Sigmoid colon (tissue), 7 donors: ENCODE data around the gene LCP1. TPM values are rescaled to one million over a fixed set of nuclear protein-coding genes. Genes with fewer than 3 reads are reported as not detected.
"Not testable (repeated sequence)": the region's sequence is repeated elsewhere in the genome, so short reads cannot be mapped to it uniquely, and the experiment has no call there.

ENCODE experiments used
- DNase-seq: peaks from one replicate; pipeline ENCODE4 v3.0.0-alpha.2; 2019
- H3K27ac ChIP-seq, 4 donors: fragments of 200-600 bp; sonication (generic); one replicate each; pipeline ENCODE4 v1.5.1; 2016 to 2019; ENCODE audit warnings: mild to moderate bottlenecking in 1 of 4
- H3K27me3 ChIP-seq, 3 donors: fragments of 200-600 bp; sonication (generic); one replicate each; pipeline ENCODE4 v1.5.1; 2019; ENCODE audit warnings: mild to moderate bottlenecking in 1 of 3
- H3K36me3 ChIP-seq, 4 donors: fragments of 200-600 bp; sonication (generic); one replicate each; pipeline ENCODE4 v1.5.1; 2016 to 2019
- H3K4me1 ChIP-seq, 4 donors: fragments of 200-600 bp; sonication (generic); one replicate each; pipeline ENCODE4 v1.5.1; 2017 to 2019
- H3K4me3 ChIP-seq, 4 donors: fragments of 200-600 bp; sonication (generic); one replicate each; pipeline ENCODE4 v1.5.1; 2017 to 2019; ENCODE audit warnings: mild to moderate bottlenecking in 2 of 4, moderate library complexity in 1 of 4
- H3K9me3 ChIP-seq, 4 donors: fragments of 200-600 bp in 3 of 4; sonication (generic) in 3 of 4; one replicate each; pipeline versions ENCODE4 v1.5.1 to v1.6.1; 2013 to 2019
- EP300 ChIP-seq, 4 donors: sonication (generic); formaldehyde crosslinking; IDR thresholded peaks; one replicate each; pipeline ENCODE4 v1.6.1; 2017; ENCODE audit warnings: antibody characterized with exemption in 4 of 4
- POLR2A ChIP-seq, 2 donors: fragments of 450-650 bp; IDR thresholded peaks; one replicate each; pipeline ENCODE4 v1.6.1; 2016; ENCODE audit warnings: antibody characterized with exemption in 2 of 2, mild to moderate bottlenecking in 2 of 2, moderate library complexity in 2 of 2
- POLR2AphosphoS5 ChIP-seq, 4 donors: sonication (generic); formaldehyde crosslinking; IDR thresholded peaks; one replicate each; pipeline ENCODE4 v1.6.1; 2017; ENCODE audit warnings: antibody characterized with exemption in 4 of 4
- WGBS, 2 donors: extraction: QIAGEN DNeasy Blood & Tissue Kit; methylation state at CpG; one replicate each; pipeline ENCODE4 v1.1.7; 2013; 5-methylcytosine and 5-hydroxymethylcytosine counted together
- intact Hi-C: fragments of 100-400 bp; cut with DNase I; formaldehyde crosslinking; loops from one replicate; pipeline ENCODE4 v1.15.1; 2023
- polyA plus RNA-seq, 3 donors: library from polyadenylated mRNA; stranded (reverse); fragments of 200-250 nt; gene quantifications; one replicate each; pipeline ENCODE4 v1.2.3, GENCODE V29; 2013
- total RNA-seq, 4 donors: library from RNA; depleted of rRNA; stranded (reverse); fragments of >200 nt; gene quantifications; one replicate each; pipeline ENCODE4 v1.1.0, GENCODE V29; 2016
- TF ChIP-seq, protein P1 (sequence below), 4 experiments: fragments of 450-650 bp in 3 of 4; fragments of 200-600 bp in 1 of 4; IDR thresholded peaks; one replicate each; pipeline ENCODE4 v1.5.1; 2016 to 2019; ENCODE audit warnings: antibody characterized with exemption in 4 of 4, mild to moderate bottlenecking in 3 of 4, moderate library complexity in 2 of 4
- donor health status: healthy with polysubstance abuse.
- donor health status: Bipolar disorder and iron deficiency.
- donor health status: healthy.

Gene LCP1
- total and polyA plus RNA-seq, 7 donors: 10.0 to 112 (median 27.4) TPM

GRCh38 chr13:46165485-46166223 is 16.3 kb downstream of the LCP1 start:
- H3K4me3 ChIP-seq: no peak overlapping the region
- no peaks in the 10 kb centered on the region for H3K27me3 ChIP-seq
- WGBS, 2 donors: 31 to 36% methylated on average over 5 of the region's 5 CpGs
- intact Hi-C loops: no loop called here
- no peak overlapping the region for H3K27ac ChIP-seq
- TF ChIP-seq EP300 (IDR thresholded peaks at IDR 0.05) (no peak), POLR2AphosphoS5 (IDR thresholded peaks at IDR 0.05) (no peak), POLR2A (IDR thresholded peaks at IDR 0.05) (no peak)
- TF ChIP-seq, protein P1, sequence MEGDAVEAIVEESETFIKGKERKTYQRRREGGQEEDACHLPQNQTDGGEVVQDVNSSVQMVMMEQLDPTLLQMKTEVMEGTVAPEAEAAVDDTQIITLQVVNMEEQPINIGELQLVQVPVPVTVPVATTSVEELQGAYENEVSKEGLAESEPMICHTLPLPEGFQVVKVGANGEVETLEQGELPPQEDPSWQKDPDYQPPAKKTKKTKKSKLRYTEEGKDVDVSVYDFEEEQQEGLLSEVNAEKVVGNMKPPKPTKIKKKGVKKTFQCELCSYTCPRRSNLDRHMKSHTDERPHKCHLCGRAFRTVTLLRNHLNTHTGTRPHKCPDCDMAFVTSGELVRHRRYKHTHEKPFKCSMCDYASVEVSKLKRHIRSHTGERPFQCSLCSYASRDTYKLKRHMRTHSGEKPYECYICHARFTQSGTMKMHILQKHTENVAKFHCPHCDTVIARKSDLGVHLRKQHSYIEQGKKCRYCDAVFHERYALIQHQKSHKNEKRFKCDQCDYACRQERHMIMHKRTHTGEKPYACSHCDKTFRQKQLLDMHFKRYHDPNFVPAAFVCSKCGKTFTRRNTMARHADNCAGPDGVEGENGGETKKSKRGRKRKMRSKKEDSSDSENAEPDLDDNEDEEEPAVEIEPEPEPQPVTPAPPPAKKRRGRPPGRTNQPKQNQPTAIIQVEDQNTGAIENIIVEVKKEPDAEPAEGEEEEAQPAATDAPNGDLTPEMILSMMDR (IDR thresholded peaks at IDR 0.05): no peak
- DNase-seq: no peak
- peaks cover 0 to 8% (median 3%) of the 10 kb centered on the region in 4 donors for H3K4me1 ChIP-seq
- H3K9me3 ChIP-seq: no peaks in the 10 kb centered on the region
- no peaks in the 10 kb centered on the region for H3K36me3 ChIP-seq

DNA sequence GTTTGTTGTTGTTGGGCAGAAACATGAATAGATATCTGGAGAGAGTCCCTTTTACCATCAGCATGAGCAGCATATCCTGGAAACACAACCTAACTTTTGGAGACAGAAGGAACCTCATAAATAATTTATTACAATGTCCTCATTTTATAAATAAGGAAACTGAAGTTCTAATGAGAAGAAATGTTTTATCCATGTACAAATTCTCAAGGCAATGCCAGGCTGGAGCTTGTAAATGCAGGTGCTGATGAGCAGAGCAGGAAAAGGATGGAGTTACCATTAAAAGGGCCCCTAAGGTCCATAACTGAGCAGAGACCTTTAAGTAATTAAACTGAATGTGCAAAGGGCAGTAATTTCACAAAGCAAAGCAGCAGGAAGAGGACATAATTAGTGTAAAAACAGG is 17.3 kb downstream of the LCP1 start:
- intact Hi-C loops: loop anchor here (5.0 kb wide), 1 partner anchor 652 kb away; no protein-coding TSS in a partner anchor
- Histone ChIP-seq H3K4me3 (no peak overlapping the region), H3K9me3 (no peaks in the 10 kb centered on the region), H3K4me1 (peaks cover 0 to 8% (median 3%) of the 10 kb centered on the region in 4 donors), H3K36me3 (no peaks in the 10 kb centered on the region), H3K27me3 (no peaks in the 10 kb centered on the region), H3K27ac (no peak overlapping the region)
- TF ChIP-seq POLR2A (IDR thresholded peaks at IDR 0.05) (no peak), EP300 (IDR thresholded peaks at IDR 0.05) (no peak), POLR2AphosphoS5 (IDR thresholded peaks at IDR 0.05) (no peak)
- TF ChIP-seq, protein P1 (IDR thresholded peaks at IDR 0.05): no peak
- no peak for DNase-seq

DNA sequence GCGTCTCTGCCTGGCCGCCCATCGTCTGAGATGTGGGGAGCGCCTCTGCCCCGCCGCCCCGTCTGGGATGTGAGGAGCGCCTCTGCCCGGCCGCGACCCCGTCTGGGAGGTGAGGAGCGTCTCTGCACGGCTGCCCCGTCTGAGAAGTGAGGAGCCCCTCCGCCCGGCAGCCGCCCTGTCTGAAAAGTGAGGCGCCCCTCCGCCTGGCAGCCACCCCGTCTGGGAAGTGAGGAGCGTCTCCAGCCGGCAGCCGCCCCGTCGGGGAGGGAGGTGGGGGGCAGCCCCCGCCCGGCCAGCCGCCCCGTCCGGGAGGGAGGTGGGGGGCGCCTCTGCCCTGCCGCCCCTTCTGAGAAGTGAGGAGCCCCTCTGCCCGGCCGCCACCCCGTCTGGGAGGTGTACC is 19.2 kb downstream of the LCP1 start:
- WGBS, 2 donors: 94 to 96% methylated on average over 36 of the region's 36 CpGs
- H3K27ac ChIP-seq, H3K36me3 ChIP-seq, H3K4me1 ChIP-seq, H3K9me3 ChIP-seq, DNase-seq, H3K27me3 ChIP-seq, H3K4me3 ChIP-seq: not testable (repeated sequence)
- intact Hi-C loops: loop anchor here (5.0 kb wide), 1 partner anchor 650 kb away; no protein-coding TSS in a partner anchor

GRCh38 chr13:46160471-46161066 is 21.4 kb downstream of the LCP1 start:
- WGBS, 2 donors: 12 to 19% methylated on average over 4 of the region's 4 CpGs
- no peaks in the 10 kb centered on the region for H3K4me1 ChIP-seq
- no peaks in the 10 kb centered on the region for H3K27me3 ChIP-seq
- intact Hi-C loops: loop anchor here (5.0 kb wide), 1 partner anchor 648 kb away; no protein-coding TSS in a partner anchor
- H3K36me3 ChIP-seq: no peaks in the 10 kb centered on the region
- TF ChIP-seq, protein P1 (IDR thresholded peaks at IDR 0.05): peak; percentile 19 to 70 (median 44)
- no peak for TF ChIP-seq EP300 (IDR thresholded peaks at IDR 0.05)
- no peak overlapping the region for H3K27ac ChIP-seq
- no peaks in the 10 kb centered on the region for H3K9me3 ChIP-seq
- H3K4me3 ChIP-seq: no peak overlapping the region
- no peak for DNase-seq

DNA sequence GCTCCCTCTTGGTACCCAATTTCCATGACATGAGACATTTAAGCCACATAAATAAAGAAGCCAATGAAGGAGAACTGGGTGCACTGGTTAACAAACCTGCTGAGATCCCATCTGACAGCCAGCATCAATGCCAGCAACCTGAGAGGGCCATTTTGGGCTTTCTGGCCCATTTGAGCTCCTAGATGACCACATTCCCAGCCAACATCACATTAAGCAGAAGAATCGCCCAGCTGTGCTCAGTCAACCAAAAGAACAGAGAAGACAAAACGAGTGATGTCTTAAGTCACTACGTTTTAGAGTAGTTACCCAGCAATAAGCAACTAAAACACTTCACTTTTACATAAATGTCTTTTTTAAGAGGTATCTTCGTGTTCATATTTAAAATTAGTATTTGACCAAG is 21.9 kb downstream of the LCP1 start:
- no peak for TF ChIP-seq POLR2A (IDR thresholded peaks at IDR 0.05)
- no peak for TF ChIP-seq EP300 (IDR thresholded peaks at IDR 0.05)
- TF ChIP-seq, protein P1 (IDR thresholded peaks at IDR 0.05): no peak
- no peak for TF ChIP-seq POLR2AphosphoS5 (IDR thresholded peaks at IDR 0.05)
- no peaks in the 10 kb centered on the region for H3K27me3 ChIP-seq
- no peak overlapping the region for H3K4me3 ChIP-seq
- H3K9me3 ChIP-seq: no peaks in the 10 kb centered on the region
- H3K36me3 ChIP-seq: no peaks in the 10 kb centered on the region
- WGBS, 2 donors: 57 to 58% methylated on average over 4 of the region's 4 CpGs
- DNase-seq: no peak
- no peak overlapping the region for H3K27ac ChIP-seq
- intact Hi-C loops: loop anchor here (5.0 kb wide), 1 partner anchor 648 kb away; no protein-coding TSS in a partner anchor
- H3K4me1 ChIP-seq: no peaks in the 10 kb centered on the region
